Measurements from ENCODE around the gene SLC22A3.
"Not testable (repeated sequence)": the region's sequence is repeated elsewhere in the genome, so short reads cannot be mapped to it uniquely, and the experiment has no call there.

The SLC22A3 gene

DNA sequence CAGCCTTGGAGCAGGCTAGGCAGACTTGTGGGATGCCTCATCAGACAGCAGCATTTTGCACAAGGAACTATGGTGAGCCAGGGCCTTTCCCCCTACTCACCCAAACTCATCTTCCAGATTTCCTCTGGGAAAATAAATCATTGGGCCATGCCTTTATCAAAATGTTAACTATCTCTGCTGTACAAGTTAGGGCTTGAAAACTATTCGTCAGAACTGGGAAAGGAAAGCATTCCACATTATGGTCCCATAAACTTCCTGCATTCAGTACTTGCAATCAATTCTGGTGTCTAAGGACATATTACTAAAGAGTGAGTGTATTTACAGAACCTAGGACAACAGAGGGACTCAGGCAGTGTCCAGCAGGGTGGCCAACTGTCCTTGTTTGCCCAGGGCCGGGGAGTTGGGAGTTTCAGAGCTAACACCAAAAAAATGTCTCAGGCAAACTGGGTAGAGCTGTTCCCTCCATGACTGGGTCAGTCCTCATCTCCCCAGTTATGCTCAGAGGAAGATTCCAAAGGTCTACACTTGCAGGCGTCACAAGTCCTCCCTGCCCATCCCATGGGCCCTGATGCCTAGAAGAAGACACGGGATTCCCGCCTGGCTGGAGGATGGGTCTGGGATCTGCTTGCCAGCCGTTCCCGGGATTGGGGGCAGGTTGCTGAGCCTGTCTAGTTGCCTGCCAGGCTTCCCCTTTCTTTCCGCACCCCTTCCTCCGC lies 72.2 kb downstream of the SLC22A3 start:
- no peak for DNase-seq

GRCh38 chr6:160420969-160421556 lies 72.9 kb downstream of the SLC22A3 start:
- no peak for DNase-seq

DNA sequence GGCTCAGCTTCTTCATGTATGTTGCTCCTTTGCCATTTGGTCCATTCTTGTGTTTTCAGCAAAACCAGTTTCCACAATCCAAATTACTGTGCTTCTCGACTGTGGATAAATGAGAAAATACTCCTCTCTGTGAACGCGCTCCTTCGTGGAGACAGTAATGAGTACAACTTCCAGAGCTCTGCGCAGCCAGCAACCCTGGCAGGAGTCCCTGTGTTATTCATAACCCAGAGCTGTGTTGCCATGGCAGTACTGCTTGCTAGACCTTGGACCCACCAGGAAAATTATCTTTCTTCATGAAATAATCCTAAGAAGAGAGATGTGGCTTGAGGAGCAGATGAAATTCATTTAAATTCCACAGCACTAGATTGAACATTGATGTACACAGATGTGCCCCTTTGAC lies 73.7 kb downstream of the SLC22A3 start:
- DNase-seq, result no peak

DNA sequence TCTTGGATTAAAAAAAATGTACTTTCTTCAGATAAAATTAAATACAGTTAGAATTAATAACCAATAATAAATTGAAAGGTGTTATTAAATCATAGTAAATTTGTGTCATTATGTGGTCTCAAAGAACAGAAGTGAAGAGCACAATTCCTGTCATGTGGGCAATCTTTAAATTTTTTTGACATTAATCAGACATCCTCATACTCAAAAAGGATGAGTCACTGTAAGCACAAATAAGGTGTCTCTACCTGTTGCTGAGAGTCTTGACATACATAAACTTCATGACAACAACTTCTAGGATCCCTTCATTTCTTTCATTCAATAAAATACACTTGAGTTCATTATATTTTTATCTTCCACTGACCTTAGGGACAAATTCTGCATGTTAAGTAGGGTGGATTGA lies 76.1 kb downstream of the SLC22A3 start:
- no peak for DNase-seq

DNA sequence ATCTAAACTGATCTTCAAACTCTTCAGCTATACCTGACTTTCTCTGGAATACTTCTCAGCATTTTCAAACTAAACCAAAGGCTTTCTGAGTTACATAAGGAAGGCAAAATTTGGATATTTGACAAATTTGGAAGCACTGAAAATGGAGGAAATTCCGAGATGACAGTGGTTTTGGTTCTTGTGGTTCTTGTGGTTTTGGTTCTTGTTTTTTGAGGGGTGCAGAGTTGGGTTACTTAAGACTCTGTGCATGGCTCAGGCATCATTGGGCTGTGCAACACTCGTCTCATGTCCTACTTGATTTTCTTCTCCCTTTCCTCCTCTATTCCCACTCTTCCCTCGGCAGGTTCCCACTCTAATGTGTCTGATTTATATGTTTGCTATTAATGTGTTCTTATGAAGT lies 78.0 kb downstream of the SLC22A3 start:
- no peak for DNase-seq

GRCh38 chr6:160427312-160428068 lies 79.3 kb downstream of the SLC22A3 start:
- no peak for DNase-seq

DNA sequence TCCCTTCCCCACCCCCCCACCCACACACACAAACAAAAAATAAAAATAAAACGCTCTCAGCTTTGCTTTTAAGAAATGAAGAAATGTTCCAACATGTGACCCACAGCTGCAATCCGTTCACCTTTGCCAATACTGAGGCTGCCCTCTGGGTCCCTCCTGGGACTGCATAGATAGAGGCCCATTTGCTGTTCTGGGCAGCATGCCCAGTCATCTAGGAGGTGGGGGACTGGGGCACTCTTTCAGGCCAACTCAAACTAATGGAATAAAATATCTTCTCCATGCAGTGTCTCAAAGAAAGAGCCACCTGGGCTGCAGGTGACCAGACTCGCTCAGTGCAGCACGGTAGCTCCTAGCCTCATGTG lies 79.9 kb downstream of the SLC22A3 start:
- DNase-seq, result no peak

GRCh38 chr6:160428818-160429619 lies 80.8 kb downstream of the SLC22A3 start:
- DNase-seq, result no peak

GRCh38 chr6:160429620-160429895 lies 81.4 kb downstream of the SLC22A3 start:
- DNase-seq, result no peak

DNA sequence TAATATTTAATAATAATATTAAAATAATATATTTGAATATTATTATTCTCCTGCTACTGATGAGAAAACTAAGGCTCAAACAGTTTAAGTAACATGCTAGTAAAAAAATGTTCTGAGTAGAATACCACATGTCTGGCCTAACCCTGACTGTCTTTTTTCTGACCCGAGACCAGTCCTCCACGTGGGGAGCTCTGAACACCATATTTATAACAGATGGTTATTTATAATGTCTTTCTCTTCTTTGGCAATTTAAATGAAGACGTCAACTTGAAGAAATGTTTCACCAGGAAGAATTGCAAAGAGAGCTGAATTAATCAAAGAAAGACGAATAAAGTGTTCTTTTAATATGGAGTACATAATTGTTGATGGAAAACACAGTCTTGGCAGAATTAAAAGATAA lies 82.0 kb downstream of the SLC22A3 start:
- DNase-seq, result no peak

GRCh38 chr6:160430751-160431150 lies 82.6 kb downstream of the SLC22A3 start:
- DNase-seq, result no peak

- DNase-seq, result no peak
These were observed 83.0 kb downstream of the SLC22A3 start for GRCh38 chr6:160431226-160431625.

DNA sequence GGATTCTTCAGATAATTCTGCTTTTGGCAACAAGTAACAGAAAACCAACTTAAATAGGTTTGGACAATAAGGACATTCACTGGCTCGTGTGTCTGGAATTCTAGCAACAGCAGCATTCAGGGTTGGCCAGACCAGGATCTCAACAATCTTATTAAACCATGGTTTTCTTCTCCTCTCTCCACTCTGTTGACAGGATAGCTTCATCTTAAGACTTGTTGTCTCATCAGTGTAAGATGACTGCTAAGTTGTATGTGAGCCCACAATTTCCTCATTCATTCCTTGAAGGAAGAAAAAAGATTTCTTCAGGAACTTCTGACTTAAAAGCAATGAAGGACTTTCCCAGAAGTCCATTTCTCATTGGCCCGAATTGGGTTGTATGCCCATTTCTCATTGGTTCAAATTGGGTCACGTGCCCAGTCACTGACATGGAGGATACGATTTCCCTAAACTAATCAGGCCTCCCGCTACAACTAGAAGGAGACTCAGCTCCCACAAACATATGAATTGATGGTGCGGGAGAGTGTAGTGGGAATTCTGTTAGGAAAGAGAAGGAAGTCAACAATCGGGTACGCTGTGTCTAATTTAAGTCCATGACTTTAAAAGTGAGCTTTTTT lies 83.7 kb downstream of the SLC22A3 start:
- DNase-seq, result no peak

DNA sequence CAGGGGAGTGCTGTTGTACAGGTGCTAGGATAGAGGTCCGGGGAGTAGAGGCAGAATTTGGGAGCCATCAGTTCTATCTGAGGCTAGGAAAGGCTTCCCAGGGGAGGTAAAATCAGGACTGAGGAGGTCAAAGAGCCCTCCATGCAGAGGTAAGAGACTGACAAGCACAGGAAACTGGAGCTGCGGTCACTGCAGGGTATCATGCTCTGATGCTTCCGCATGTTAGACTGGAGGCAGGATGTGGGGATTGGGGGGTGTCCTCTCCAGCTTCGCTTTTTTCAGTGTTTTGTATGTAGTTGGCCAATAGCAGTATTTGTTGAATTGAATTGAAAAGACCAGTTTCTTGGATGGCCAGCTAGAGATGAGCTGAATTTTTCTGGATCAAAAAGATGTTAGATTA lies 87.8 kb downstream of the SLC22A3 start:
- no peak for DNase-seq

GRCh38 chr6:160437154-160437553 lies 89.0 kb downstream of the SLC22A3 start:
- DNase-seq, result no peak

DNA sequence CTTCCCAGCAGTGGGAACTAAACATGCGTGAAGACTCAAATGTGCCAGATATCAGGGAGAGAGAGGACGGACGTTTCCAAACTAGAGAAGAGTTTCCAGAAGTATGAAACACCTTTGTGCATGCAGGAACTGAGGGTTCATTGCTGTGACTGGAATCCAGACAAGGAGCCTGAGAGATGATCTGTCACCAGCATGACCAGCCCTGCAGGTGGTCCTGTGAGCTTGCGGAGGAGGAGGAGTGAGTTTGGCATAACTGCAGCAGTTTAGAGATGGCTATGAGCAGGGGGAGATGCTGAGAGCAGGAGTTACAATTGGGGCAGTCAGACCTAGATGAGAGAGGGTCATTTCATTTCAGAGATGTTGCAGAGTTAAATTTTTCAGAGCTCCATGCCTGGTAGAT lies 89.6 kb downstream of the SLC22A3 start:
- DNase-seq, result no peak

DNA sequence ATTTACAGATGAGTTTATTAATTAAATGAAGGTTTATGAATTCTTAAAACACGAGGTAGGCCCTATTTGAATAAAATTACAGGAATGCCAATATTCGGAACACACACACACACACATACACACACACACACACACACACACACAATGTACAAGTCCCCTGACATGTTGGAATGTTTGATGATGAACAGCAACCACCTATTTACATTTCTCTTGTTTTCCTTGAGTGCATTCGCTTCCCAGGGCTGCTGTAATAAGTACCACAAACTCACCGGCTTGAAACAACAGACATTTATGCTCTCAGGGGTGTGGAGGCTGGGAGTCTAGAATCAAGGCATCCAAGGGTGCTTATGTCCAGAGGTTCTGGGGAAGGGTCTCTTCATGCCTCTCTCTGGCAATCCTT lies 90.3 kb downstream of the SLC22A3 start:
- no peak for DNase-seq

GRCh38 chr6:160439751-160440150 lies 91.6 kb downstream of the SLC22A3 start:
- DNase-seq, result no peak

DNA sequence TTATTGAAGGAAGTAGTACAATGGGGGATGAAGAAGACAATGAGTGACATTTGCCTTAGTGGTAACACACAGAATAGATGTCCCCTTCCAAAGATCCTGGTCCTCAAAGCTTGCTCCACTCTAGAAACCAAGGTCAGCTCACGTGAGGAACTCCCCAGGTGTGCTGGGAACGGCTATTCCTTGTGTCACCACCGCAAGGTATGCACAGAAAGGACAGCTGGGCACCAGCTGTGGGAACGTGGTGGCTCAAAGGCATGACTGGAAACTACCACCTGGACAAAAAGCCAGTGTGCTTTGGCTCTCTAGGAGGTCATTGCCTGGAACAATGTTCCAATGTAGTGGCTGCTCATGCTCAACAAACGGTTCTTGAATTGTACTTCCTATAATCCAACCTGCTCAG lies 94.0 kb downstream of the SLC22A3 start:
- no peak for DNase-seq

- no peak for DNase-seq
These were observed 97.0 kb downstream of the SLC22A3 start for GRCh38 chr6:160445130-160445529.

- DNase-seq, result no peak
These were observed 99.2 kb downstream of the SLC22A3 start for GRCh38 chr6:160447350-160447749.

GRCh38 chr6:160449787-160450186 lies 101.6 kb downstream of the SLC22A3 start:
- DNase-seq, result not testable (repeated sequence)

DNA sequence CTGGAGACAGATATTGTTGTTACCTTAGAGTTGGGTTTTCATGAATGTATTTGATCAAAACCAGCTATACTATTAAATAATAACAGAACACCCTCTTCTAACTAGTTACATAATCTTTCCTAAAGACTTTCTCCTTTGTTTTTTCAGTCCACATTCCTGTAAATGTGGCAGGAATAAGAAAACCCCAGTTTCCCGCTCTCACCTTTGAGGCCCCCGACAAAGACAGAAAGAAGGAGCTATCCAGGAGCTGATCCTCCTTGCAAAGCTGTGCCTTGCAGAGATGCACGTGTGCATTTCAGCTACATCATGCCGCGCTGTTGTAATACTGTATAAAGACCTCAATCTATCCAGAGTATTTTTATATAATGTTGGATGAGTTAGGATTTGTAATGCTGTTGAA lies 102.7 kb downstream of the SLC22A3 start:
- DNase-seq, result no peak

Measured in AML-193 (cell line).